Astrocyte (in vitro differentiated cells and primary cell): ENCODE data around the gene TTC36. TPM values are rescaled to one million over a fixed set of nuclear protein-coding genes. Genes with fewer than 3 reads are reported as not detected.

Source experiments
- DNase-seq: peaks from one replicate; pipeline ENCODE4 v3.0.0-alpha.2; 2010; ENCODE audit warnings: low read depth
- FAIRE-seq: peaks from 2 replicates; lab custom pipeline; 2011; peaks lifted over from hg19 to GRCh38; lab: Jason Lieb, UNC
- H2AFZ ChIP-seq: 2 replicates; pipeline ENCODE4 v1.6.0; 2012; ENCODE audit warnings: low read depth, low read length, inconsistent platforms
- H3K27ac ChIP-seq: 2 replicates; pipeline ENCODE4 v1.5.1; 2011; ENCODE audit warnings: low read depth, low read length, inconsistent platforms
- H3K27me3 ChIP-seq: 2 replicates; pipeline ENCODE4 v1.6.0; 2011; ENCODE audit warnings: low read length, inconsistent platforms; ENCODE audit not compliant: insufficient read depth
- H3K36me3 ChIP-seq: 2 replicates; pipeline ENCODE4 v1.5.1; 2011; ENCODE audit warnings: low read length, inconsistent platforms; ENCODE audit not compliant: insufficient read depth
- H3K4me1 ChIP-seq: 2 replicates; pipeline ENCODE4 v1.5.1; 2011; ENCODE audit warnings: low read length, inconsistent platforms; ENCODE audit not compliant: insufficient read depth
- H3K4me2 ChIP-seq: 2 replicates; pipeline ENCODE4 v1.6.0; 2012; ENCODE audit warnings: low read length, inconsistent platforms
- H3K4me3 ChIP-seq: 2 replicates; pipeline ENCODE4 v1.5.1; 2011; ENCODE audit warnings: low read depth, mild to moderate bottlenecking, low read length, inconsistent platforms; ENCODE audit not compliant: insufficient read depth
- H3K79me2 ChIP-seq: 2 replicates; pipeline ENCODE4 v1.6.0; 2012; ENCODE audit warnings: mild to moderate bottlenecking, low read length, inconsistent platforms; ENCODE audit not compliant: insufficient read depth
- H3K9ac ChIP-seq: 2 replicates; pipeline ENCODE4 v1.6.0; 2012; ENCODE audit warnings: mild to moderate bottlenecking, low read length, inconsistent platforms
- H3K9me3 ChIP-seq: 2 replicates; pipeline ENCODE4 v1.5.1; 2012; ENCODE audit warnings: low read depth, mild to moderate bottlenecking, low read length, inconsistent platforms; ENCODE audit not compliant: insufficient read depth
- H4K20me1 ChIP-seq: 2 replicates; pipeline ENCODE4 v1.6.0; 2012; ENCODE audit warnings: low read length, inconsistent platforms; ENCODE audit not compliant: insufficient read depth
- H3K27ac Mint-ChIP-seq: one replicate; pipeline ENCODE4 v1.8.0; 2021; ENCODE audit warnings: mild to moderate bottlenecking, mixed read lengths; ENCODE audit not compliant: unreplicated experiment
- H3K27me3 Mint-ChIP-seq: one replicate; pipeline ENCODE4 v1.8.0; 2021; ENCODE audit warnings: low read depth, mixed read lengths; ENCODE audit not compliant: unreplicated experiment
- H3K36me3 Mint-ChIP-seq: one replicate; pipeline ENCODE4 v1.8.0; 2021; ENCODE audit warnings: low read depth, mixed read lengths; ENCODE audit not compliant: unreplicated experiment
- H3K4me1 Mint-ChIP-seq: one replicate; pipeline ENCODE4 v1.8.0; 2021; ENCODE audit warnings: low read depth, mixed read lengths; ENCODE audit not compliant: unreplicated experiment
- H3K4me3 Mint-ChIP-seq: one replicate; pipeline ENCODE4 v1.8.0; 2021; ENCODE audit warnings: mild to moderate bottlenecking, moderate library complexity, mixed read lengths; ENCODE audit not compliant: unreplicated experiment
- H3K9me3 Mint-ChIP-seq: one replicate; pipeline ENCODE4 v1.8.0; 2021; ENCODE audit warnings: mild to moderate bottlenecking, mixed read lengths; ENCODE audit not compliant: unreplicated experiment
- EZH2 ChIP-seq: IDR thresholded peaks from 2 replicates; pipeline ENCODE4 v1.6.1; 2012; ENCODE audit warnings: mild to moderate bottlenecking, low read length, inconsistent platforms; ENCODE audit not compliant: insufficient read depth
- total RNA-seq: library from RNA; stranded (reverse); gene quantifications from 2 replicates; pipeline ENCODE4 v1.2.1, GENCODE V29; 2021
- TF ChIP-seq, protein P1 (sequence below): IDR thresholded peaks from 2 replicates; pipeline ENCODE4 v1.5.1; 2011; ENCODE audit warnings: low read depth, mild to moderate bottlenecking, inconsistent platforms, low read length, moderate library complexity; ENCODE audit not compliant: insufficient read depth

The TTC36 gene
- total RNA-seq, 1 donor from 2014 or later: 0.43 TPM

GRCh38 chr11:118560806-118561205 lies 33.5 kb downstream of the TTC36 start:
- Histone ChIP-seq H4K20me1 (no peaks in the 10 kb centered on the region), H3K4me3 (no peak overlapping the region), H2AFZ (no peak overlapping the region), H3K4me1 (no peaks in the 10 kb centered on the region), H3K9me3 (no peaks in the 10 kb centered on the region), H3K36me3 (peaks cover 7% of the 10 kb centered on the region), H3K4me2 (no peak overlapping the region), H3K9ac (no peak overlapping the region), H3K27ac (no peak overlapping the region), H3K27me3 (no peaks in the 10 kb centered on the region), H3K79me2 (no peaks in the 10 kb centered on the region)
- Mint-ChIP-seq H3K27me3 (no peaks in the 10 kb centered on the region), H3K36me3 (peaks cover 5% of the 10 kb centered on the region), H3K27ac (no peak overlapping the region), H3K9me3 (no peaks in the 10 kb centered on the region), H3K4me3 (no peak overlapping the region), H3K4me1 (peaks cover 4% of the 10 kb centered on the region)
- FAIRE-seq (no peak), DNase-seq (no peak)
- TF ChIP-seq, protein P1, sequence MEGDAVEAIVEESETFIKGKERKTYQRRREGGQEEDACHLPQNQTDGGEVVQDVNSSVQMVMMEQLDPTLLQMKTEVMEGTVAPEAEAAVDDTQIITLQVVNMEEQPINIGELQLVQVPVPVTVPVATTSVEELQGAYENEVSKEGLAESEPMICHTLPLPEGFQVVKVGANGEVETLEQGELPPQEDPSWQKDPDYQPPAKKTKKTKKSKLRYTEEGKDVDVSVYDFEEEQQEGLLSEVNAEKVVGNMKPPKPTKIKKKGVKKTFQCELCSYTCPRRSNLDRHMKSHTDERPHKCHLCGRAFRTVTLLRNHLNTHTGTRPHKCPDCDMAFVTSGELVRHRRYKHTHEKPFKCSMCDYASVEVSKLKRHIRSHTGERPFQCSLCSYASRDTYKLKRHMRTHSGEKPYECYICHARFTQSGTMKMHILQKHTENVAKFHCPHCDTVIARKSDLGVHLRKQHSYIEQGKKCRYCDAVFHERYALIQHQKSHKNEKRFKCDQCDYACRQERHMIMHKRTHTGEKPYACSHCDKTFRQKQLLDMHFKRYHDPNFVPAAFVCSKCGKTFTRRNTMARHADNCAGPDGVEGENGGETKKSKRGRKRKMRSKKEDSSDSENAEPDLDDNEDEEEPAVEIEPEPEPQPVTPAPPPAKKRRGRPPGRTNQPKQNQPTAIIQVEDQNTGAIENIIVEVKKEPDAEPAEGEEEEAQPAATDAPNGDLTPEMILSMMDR: no peak
- TF ChIP-seq EZH2: no peak

DNA sequence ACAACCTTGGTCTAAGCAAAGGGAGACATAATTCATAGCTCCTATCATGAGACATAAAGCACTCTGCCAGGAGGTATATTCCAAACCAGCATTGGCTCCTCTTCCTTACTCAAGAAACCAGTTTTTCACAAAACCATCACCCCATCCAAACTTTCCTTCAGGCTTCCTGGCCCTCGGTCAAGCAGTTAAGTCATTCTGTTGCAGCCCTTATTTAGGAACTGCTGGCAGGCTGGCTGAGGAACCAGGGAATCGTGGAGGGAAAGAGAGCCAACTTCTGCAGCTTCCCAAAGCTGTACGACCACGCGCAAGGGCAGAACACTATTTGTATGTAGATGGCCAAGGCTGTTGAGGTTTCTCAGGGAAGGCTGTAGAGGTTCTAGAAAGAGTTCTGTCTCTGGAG lies 37.8 kb downstream of the TTC36 start:
- peak overlapping the region; percentile 94 for H3K9ac ChIP-seq
- peak overlapping the region; percentile 41 for H3K27ac Mint-ChIP-seq
- no peaks in the 10 kb centered on the region for H4K20me1 ChIP-seq
- H3K4me2 ChIP-seq: peak overlapping the region; percentile 97
- H3K9me3 ChIP-seq: no peaks in the 10 kb centered on the region
- no peaks in the 10 kb centered on the region for H3K79me2 ChIP-seq
- peak overlapping the region; percentile 42 for H2AFZ ChIP-seq
- no peaks in the 10 kb centered on the region for H3K4me1 ChIP-seq
- H3K4me1 Mint-ChIP-seq: peaks cover 4% of the 10 kb centered on the region
- DNase-seq: peak; percentile 9
- H3K36me3 ChIP-seq: no peaks in the 10 kb centered on the region
- no peak for FAIRE-seq
- peak overlapping the region; percentile 79 for H3K4me3 Mint-ChIP-seq
- TF ChIP-seq EZH2: no peak
- TF ChIP-seq, protein P1: no peak
- H3K27ac ChIP-seq: no peak overlapping the region
- peaks cover 2% of the 10 kb centered on the region for H3K36me3 Mint-ChIP-seq
- no peaks in the 10 kb centered on the region for H3K27me3 Mint-ChIP-seq
- no peaks in the 10 kb centered on the region for H3K27me3 ChIP-seq
- H3K4me3 ChIP-seq: peak overlapping the region; percentile 48
- no peaks in the 10 kb centered on the region for H3K9me3 Mint-ChIP-seq

GRCh38 chr11:118569670-118570069 lies 42.4 kb downstream of the TTC36 start:
- Histone ChIP-seq H3K27ac (no peak overlapping the region), H3K4me3 (no peak overlapping the region), H4K20me1 (peaks cover 19% of the 10 kb centered on the region), H3K79me2 (peaks cover 33% of the 10 kb centered on the region), H3K4me2 (no peak overlapping the region), H3K36me3 (peaks cover 3% of the 10 kb centered on the region), H2AFZ (no peak overlapping the region), H3K27me3 (no peaks in the 10 kb centered on the region), H3K9ac (no peak overlapping the region), H3K4me1 (peaks cover 10% of the 10 kb centered on the region), H3K9me3 (no peaks in the 10 kb centered on the region)
- H3K4me1 Mint-ChIP-seq: peaks cover 4% of the 10 kb centered on the region
- H3K9me3 Mint-ChIP-seq: no peaks in the 10 kb centered on the region
- no peak overlapping the region for H3K27ac Mint-ChIP-seq
- DNase-seq: no peak
- no peaks in the 10 kb centered on the region for H3K27me3 Mint-ChIP-seq
- no peaks in the 10 kb centered on the region for H3K36me3 Mint-ChIP-seq
- no peak overlapping the region for H3K4me3 Mint-ChIP-seq
- no peak for FAIRE-seq
- no peak for TF ChIP-seq EZH2
- TF ChIP-seq, protein P1: no peak
